Testis (tissue), 3 donors: ENCODE results near the gene TECRL. TPM values are rescaled to one million over a fixed set of nuclear protein-coding genes. Genes with fewer than 3 reads are reported as not detected.

Experiments used
- DNase-seq: peaks from one replicate; pipeline ENCODE4 v3.0.0-alpha.2; 2019
- H3K27ac ChIP-seq, 2 donors: fragments of 200-600 bp; sonication (generic); one replicate each; pipeline ENCODE4 v1.5.1; 2019
- H3K27me3 ChIP-seq: fragments of 200-600 bp; sonication (generic); one replicate; pipeline ENCODE4 v1.5.1; 2019
- H3K36me3 ChIP-seq: fragments of 200-600 bp; sonication (generic); one replicate; pipeline ENCODE4 v1.5.1; 2017; ENCODE audit warnings: low read depth; ENCODE audit errors: missing control alignments
- H3K4me1 ChIP-seq: fragments of 200-600 bp; sonication (generic); one replicate; pipeline ENCODE4 v1.5.1; 2019
- H3K4me3 ChIP-seq, 2 donors: fragments of 200-600 bp; sonication (generic); one replicate each; pipeline ENCODE4 v1.5.1; 2017 to 2019
- H3K9me3 ChIP-seq: fragments of 200-600 bp; sonication (generic); one replicate; pipeline ENCODE4 v1.5.1; 2017
- CTCF ChIP-seq, 3 experiments: fragments of 450-650 bp in 2 of 3; fragments of 200-600 bp in 1 of 3; sonication (generic) in 1 of 3; IDR thresholded peaks; one replicate each; pipeline ENCODE4 v1.5.1; 2016 to 2019; ENCODE audit warnings: antibody characterized with exemption in 3 of 3, mild to moderate bottlenecking in 2 of 3, moderate library complexity in 1 of 3
- POLR2A ChIP-seq: fragments of 450-650 bp; IDR thresholded peaks from one replicate; pipeline ENCODE4 v1.6.1; 2017; ENCODE audit warnings: antibody characterized with exemption, mild to moderate bottlenecking, moderate library complexity
- WGBS, 2 donors: methylation state at CpG; one replicate each; pipeline ENCODE4 v1.1.5; 2018; 5-methylcytosine and 5-hydroxymethylcytosine counted together
- intact Hi-C: fragments of 100-400 bp; cut with DNase I; formaldehyde crosslinking; loops from one replicate; pipeline ENCODE4 v1.15.1; 2023; ENCODE audit warnings: low total_unique reads
- polyA plus RNA-seq: library from polyadenylated mRNA; stranded (reverse); fragments of 350-450 nt; fragmentation: Illumina TruSeq; extraction: RNeasy Lipid Tissue Mini Kit (QIAGEN cat#74804); gene quantifications from one replicate; pipeline ENCODE4 v1.2.3, GENCODE V29; 2014; ENCODE audit warnings: low read depth, low replicate concordance; ENCODE audit not compliant: insufficient read depth
- total RNA-seq, 2 donors: library from RNA; depleted of rRNA; stranded (reverse); fragments of >200 nt; gene quantifications; one replicate each; pipeline ENCODE4 v1.2.3, GENCODE V29; 2016

Gene TECRL
- total and polyA plus RNA-seq, 3 donors from 2014 or later: 0.37 to 0.62 TPM; not detected in 1

- no peaks in the 10 kb centered on the region for H3K36me3 ChIP-seq
- H3K9me3 ChIP-seq: no peaks in the 10 kb centered on the region
- H3K27ac ChIP-seq: no peak overlapping the region
- DNase-seq: no peak
- no peak for TF ChIP-seq CTCF (IDR thresholded peaks at IDR 0.05)
- no peaks in the 10 kb centered on the region for H3K4me1 ChIP-seq
- H3K27me3 ChIP-seq: no peaks in the 10 kb centered on the region
- H3K4me3 ChIP-seq: no peak overlapping the region
- intact Hi-C loops: no loop called here
- 73 to 77% methylated on average over 11 of the region's 11 CpGs for WGBS, 2 donors
Observed at GRCh38 chr4:64405761-64406160, 3.5 kb downstream of the TECRL start.

- intact Hi-C loops: no loop called here
- Histone ChIP-seq H3K4me3 (no peak overlapping the region), H3K9me3 (no peaks in the 10 kb centered on the region), H3K36me3 (no peaks in the 10 kb centered on the region), H3K4me1 (no peaks in the 10 kb centered on the region), H3K27me3 (no peaks in the 10 kb centered on the region), H3K27ac (no peak overlapping the region)
- no peak for DNase-seq
- WGBS, 2 donors: 39 to 46% methylated on average over 2 of the region's 2 CpGs
- TF ChIP-seq POLR2A (no peak), CTCF (IDR thresholded peaks at IDR 0.05) (no peak)
Observed at GRCh38 chr4:64402684-64403083, 6.6 kb downstream of the TECRL start.

GRCh38 chr4:64399313-64400109, 9.7 kb downstream of the TECRL start:
- Histone ChIP-seq H3K4me1 (no peaks in the 10 kb centered on the region), H3K9me3 (no peaks in the 10 kb centered on the region), H3K27me3 (no peaks in the 10 kb centered on the region), H3K36me3 (no peaks in the 10 kb centered on the region), H3K4me3 (no peak overlapping the region), H3K27ac (no peak overlapping the region)
- TF ChIP-seq POLR2A (no peak), CTCF (IDR thresholded peaks at IDR 0.05) (no peak)
- 87 to 91% methylated on average over 5 of the region's 5 CpGs for WGBS, 2 donors
- DNase-seq: no peak
- intact Hi-C loops: no loop called here

GRCh38 chr4:64394469-64394868, 14.8 kb downstream of the TECRL start:
- Histone ChIP-seq H3K4me3 (no peak overlapping the region), H3K27me3 (no peaks in the 10 kb centered on the region), H3K9me3 (no peaks in the 10 kb centered on the region), H3K36me3 (no peaks in the 10 kb centered on the region), H3K4me1 (no peaks in the 10 kb centered on the region), H3K27ac (no peak overlapping the region)
- intact Hi-C loops: no loop called here
- 85 to 87% methylated on average over 3 of the region's 3 CpGs for WGBS, 2 donors
- DNase-seq: no peak
- TF ChIP-seq POLR2A: no peak
- TF ChIP-seq CTCF (IDR thresholded peaks at IDR 0.05): no peak

- WGBS, 2 donors: 98 to 100% methylated on average over 1 of the region's 1 CpG
- Histone ChIP-seq H3K27ac (no peak overlapping the region), H3K4me3 (no peak overlapping the region), H3K36me3 (no peaks in the 10 kb centered on the region), H3K27me3 (no peaks in the 10 kb centered on the region), H3K4me1 (no peaks in the 10 kb centered on the region), H3K9me3 (no peaks in the 10 kb centered on the region)
- TF ChIP-seq POLR2A: no peak
- no peak for TF ChIP-seq CTCF (IDR thresholded peaks at IDR 0.05)
- DNase-seq: no peak
- intact Hi-C loops: no loop called here
Observed at GRCh38 chr4:64388252-64388651, 21.0 kb downstream of the TECRL start.
